K562 (cell line): ENCODE data around the gene ABR. TPM values are rescaled to one million over a fixed set of nuclear protein-coding genes. Genes with fewer than 3 reads are reported as not detected.

Experiments
- ATAC-seq: fragments of 200-7000 bp; cut with Tn5 transposase; 3 replicates; pipeline ENCODE4 v1.9.1; 2020; ENCODE audit warnings: moderate library complexity
- BruUV-seq: library from RNA; stranded (reverse); fragments of 400-500 nt; replicated peaks from 2 replicates; lab custom pipeline; 2021; lab: Mats Ljungman, UMichigan
- CTCF ChIA-PET: fragments of 300-600 bp; formaldehyde crosslinking; extraction: SDS; loops from one replicate; lab custom pipeline; 2021; ENCODE audit warnings: low intra/inter-chr PET ratio; lab: Yijun Ruan, JAX
- POLR2A ChIA-PET: fragments of 300-600, 350-650 bp; sonication (Branson Sonifier 250); formaldehyde crosslinking; extraction: SDS; loops from one replicate; lab custom pipeline; 2021; ENCODE audit warnings: antibody characterized with exemption, inconsistent platforms; lab: Yijun Ruan, JAX
- DNase-seq, 4 experiments: peaks; one replicate each; pipeline versions ENCODE4 v3.0.0 to v3.0.0-alpha.2; 2011 to 2018; ENCODE audit warnings: low spot score in 3 of 4, mixed read lengths in 3 of 4; ENCODE audit errors: extremely low read depth in 1 of 4
- FAIRE-seq: peaks from 2 replicates; lab custom pipeline; 2011; peaks lifted over from hg19 to GRCh38; lab: Jason Lieb, UNC
- H2AFZ ChIP-seq: 2 replicates; pipeline ENCODE4 v1.6.0; 2011; ENCODE audit warnings: low read depth, low read length, control low read depth, inconsistent platforms
- H3K27ac ChIP-seq: fragments of 200-600 bp; 3 replicates; pipeline ENCODE4 v1.8.0; 2011; ENCODE audit warnings: low read depth, mild to moderate bottlenecking, control low read depth, inconsistent platforms, low read length, moderate library complexity, mixed read lengths; ENCODE audit errors: extremely low read depth
- H3K27me3 ChIP-seq, 2 experiments: fragments of 300-600 bp in 1 of 2; 2 replicates in 1 of 2; 3 replicates in 1 of 2; pipeline versions ENCODE4 v1.6.0 to v1.8.0; 2011; ENCODE audit warnings: inconsistent platforms in 2 of 2, low read length in 2 of 2, mild to moderate bottlenecking in 1 of 2, mixed read lengths in 1 of 2, moderate library complexity in 1 of 2; ENCODE audit not compliant: control insufficient read depth in 2 of 2, insufficient read depth in 2 of 2
- H3K36me3 ChIP-seq: fragments of 300-600 bp; 3 replicates; pipeline ENCODE4 v1.8.0; 2011; ENCODE audit warnings: mild to moderate bottlenecking, low read length, inconsistent platforms; ENCODE audit not compliant: control insufficient read depth, insufficient read depth
- H3K4me1 ChIP-seq, 2 experiments: fragments of 200-600 bp in 1 of 2; replicated peaks in 1 of 2; 2 replicates in 1 of 2; 3 replicates in 1 of 2; pipeline versions ENCODE4 v1.5.1 to v1.8.0; 2011; ENCODE audit warnings: inconsistent platforms in 2 of 2, low read length in 2 of 2, mild to moderate bottlenecking in 1 of 2, mixed read lengths in 1 of 2, moderate library complexity in 1 of 2; ENCODE audit not compliant: control insufficient read depth in 2 of 2, insufficient read depth in 2 of 2
- H3K4me2 ChIP-seq: 2 replicates; pipeline ENCODE4 v1.6.1; 2011; ENCODE audit warnings: low read length, control low read depth, inconsistent platforms, mixed read lengths; ENCODE audit not compliant: insufficient read depth
- H3K4me3 ChIP-seq: fragments of 200-600 bp; sonication (generic), shearing (Covaris generic); 2 replicates; pipeline ENCODE4 v1.5.1; 2016; ENCODE audit warnings: control low read depth, inconsistent platforms
- H3K79me2 ChIP-seq: fragments of 200-600 bp; 3 replicates; pipeline ENCODE4 v1.8.0; 2011; ENCODE audit warnings: low read length, inconsistent platforms; ENCODE audit not compliant: control insufficient read depth, insufficient read depth
- H3K9ac ChIP-seq, 2 experiments: 2 replicates each; pipeline versions ENCODE4 v1.6.0 to v1.6.1; 2011; ENCODE audit warnings: low read depth in 2 of 2, low read length in 2 of 2, control low read depth in 1 of 2, inconsistent platforms in 1 of 2, mild to moderate bottlenecking in 1 of 2, mixed read lengths in 1 of 2; ENCODE audit not compliant: insufficient read depth in 1 of 2
- H3K9me1 ChIP-seq: one replicate; pipeline ENCODE4 v1.6.0; 2011; ENCODE audit warnings: inconsistent platforms, mild to moderate bottlenecking, low read length, moderate library complexity; ENCODE audit not compliant: control insufficient read depth, insufficient read depth
- H3K9me3 ChIP-seq: replicated peaks from 2 replicates; pipeline ENCODE4 v1.5.1; 2011; ENCODE audit warnings: low read depth, low read length, inconsistent platforms; ENCODE audit not compliant: control insufficient read depth, insufficient read depth
- H4K20me1 ChIP-seq: replicated peaks from 2 replicates; pipeline ENCODE4 v1.6.1; 2011; ENCODE audit warnings: low read length, inconsistent platforms, mixed read lengths; ENCODE audit not compliant: control insufficient read depth, insufficient read depth
- CEBPG ChIP-seq, 3 experiments: fragments of 200-800 bp in 1 of 3; sonication (Bioruptor generic) in 1 of 3; sonication (generic) in 1 of 3; formaldehyde crosslinking in 1 of 3; IDR thresholded peaks in 2 of 3; conservative IDR thresholded peaks in 1 of 3; 2 replicates each; pipeline versions ENCODE4 v1.6.1 to v1.8.0; 2016 to 2022; ENCODE audit warnings: missing compliant biosample characterization in 2 of 3, missing genetic modification characterization in 2 of 3, mild to moderate bottlenecking in 1 of 3, missing genetic modification reagents in 1 of 3
- CREB1 ChIP-seq, 2 experiments: sonication (generic) in 1 of 2; formaldehyde crosslinking in 1 of 2; IDR thresholded peaks; 2 replicates each; pipeline versions ENCODE4 v1.6.1 to v1.8.0; 2012 to 2022; ENCODE audit warnings: inconsistent platforms in 1 of 2, mild to moderate bottlenecking in 1 of 2, missing genetic modification reagents in 1 of 2, moderate library complexity in 1 of 2
- EGR1 ChIP-seq: fragments of 450-650 bp; conservative IDR thresholded peaks from 2 replicates; pipeline ENCODE4 v1.6.1; 2017; ENCODE audit warnings: mild to moderate bottlenecking
- RCOR1 ChIP-seq, 2 experiments: IDR thresholded peaks; 2 replicates each; pipeline ENCODE4 v1.6.1; 2012; ENCODE audit warnings: low read depth in 2 of 2, low read length in 2 of 2, borderline replicate concordance in 1 of 2, improper control_type of control experiment in 1 of 2
- WGBS: fragments of 100-300 bp; shearing (Covaris generic); methylation state at CpG from one replicate; pipeline ENCODE4 v1.1.6; 2016; ENCODE audit warnings: low coverage, mixed read lengths; ENCODE audit not compliant: insufficient coverage; ENCODE audit errors: missing lambda C conversion rate; 5-methylcytosine and 5-hydroxymethylcytosine counted together
- in situ Hi-C: fragments of 300-500 bp; cut with MboI; formaldehyde crosslinking; loops from 4 replicates; pipeline ENCODE4 v1.15.0; 2018; ENCODE audit warnings: inconsistent platforms, mixed read lengths
- intact Hi-C: fragments of 100-400 bp; cut with micrococcal nuclease; formaldehyde crosslinking; loops from 2 replicates; pipeline ENCODE4 v1.14.2; 2022
- polyA plus RNA-seq, 8 experiments: library from polyadenylated mRNA; depleted of rRNA in 4 of 8; stranded (reverse) in 5 of 8; unstranded in 3 of 8; fragments of >200 nt; fragmentation: Nextera tagmentation in 2 of 8; fragmentation: Illumina TruSeq in 1 of 8; extraction: Ambion mirVana in 2 of 8; extraction: Trizol in 1 of 8; gene quantifications; 2 replicates each; pipeline versions ENCODE4 v1.2.1 to v1.2.3, GENCODE V29; 2011 to 2014; ENCODE audit warnings: inconsistent platforms in 1 of 8, missing spikeins in 1 of 8
- total RNA-seq, 7 experiments: library from RNA; depleted of rRNA in 6 of 7; stranded (reverse); fragments of >200 nt in 6 of 7; fragmentation: Illumina TruSeq in 2 of 7; extraction: Trizol in 2 of 7; gene quantifications; 2 replicates each; pipeline versions ENCODE4 v1.2.1 to v1.2.3, GENCODE V29; 2011 to 2021; ENCODE audit warnings: low replicate concordance in 1 of 7
- TF ChIP-seq, protein P1 (sequence below), 2 experiments: fragments of 450-650 bp in 1 of 2; sonication (generic) in 1 of 2; formaldehyde crosslinking in 1 of 2; IDR thresholded peaks in 1 of 2; conservative IDR thresholded peaks in 1 of 2; 2 replicates each; pipeline versions ENCODE4 v1.6.1 to v1.8.1; 2016 to 2023; ENCODE audit warnings: mild to moderate bottlenecking in 2 of 2, moderate library complexity in 2 of 2, inconsistent platforms in 1 of 2, missing genetic modification reagents in 1 of 2

Gene ABR
- total and polyA plus RNA-seq, 9 of the 15 experiments (the other 6 are each of a cell fraction or from before 2014, with no cell fraction given), result 0.07 to 1.6 (median 0.37) TPM; not detected in 1

DNA sequence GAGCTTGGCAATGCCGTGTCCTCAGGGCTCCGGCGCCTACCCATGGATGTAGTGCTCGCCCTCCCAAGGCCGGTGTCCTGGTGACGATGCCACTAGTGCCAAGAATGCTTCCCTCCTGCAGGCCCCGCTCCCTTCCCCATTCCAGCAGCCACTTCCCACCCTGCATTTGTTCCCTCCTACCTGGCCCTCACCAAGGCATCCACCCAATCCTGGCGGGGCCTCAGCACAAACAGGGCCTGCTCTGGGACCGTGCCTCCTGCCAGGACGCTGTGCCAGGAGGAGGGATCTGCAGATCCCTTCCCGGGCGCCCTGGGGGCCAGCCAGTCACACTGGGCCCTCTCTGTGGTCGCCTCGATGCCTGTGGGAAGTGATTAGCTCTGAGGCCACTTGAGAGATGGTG is 25.1 kb downstream of the ABR start:
- TF ChIP-seq CREB1 (IDR thresholded peaks at IDR 0.05) (no peak), CREB1 (CRISPR knock-in tag; IDR thresholded peaks at IDR 0.05) (no peak), RCOR1 (IDR thresholded peaks at IDR 0.05; ENCODE audit: borderline replicate concordance in 1 of 2, low read depth in 2 of 2, low read length in 2 of 2) (no peak)
- H3K27ac ChIP-seq, result no peak overlapping the region
- H3K9me1 ChIP-seq, result no peaks in the 10 kb centered on the region
- H3K4me1 ChIP-seq, result peaks cover 0 to 5% of the 10 kb centered on the region in 2 experiments; a peak in 1 of 5 replicates
- CTCF ChIA-PET, result no interaction called here
- no peak for DNase-seq
- H2AFZ ChIP-seq, result no peak overlapping the region
- H3K36me3 ChIP-seq, result no peaks in the 10 kb centered on the region
- POLR2A ChIA-PET, result interaction anchor here (0.6 kb wide), 1 partner anchor 77 kb away, joined by 3 read pairs; no protein-coding TSS in a partner anchor
- ATAC-seq, result no peak
- H3K4me3 ChIP-seq, result no peak overlapping the region
- no peak overlapping the region for H3K9ac ChIP-seq
- no peaks in the 10 kb centered on the region for H3K9me3 ChIP-seq
- no peaks in the 10 kb centered on the region for H3K79me2 ChIP-seq
- in situ Hi-C loops (no loop called here), intact Hi-C loops (no loop called here)
- H3K4me2 ChIP-seq, result no peak overlapping the region
- peaks cover 6 to 48% of the 10 kb centered on the region in 2 experiments; a peak in 4 of 5 replicates for H3K27me3 ChIP-seq
- no TSS peak for BruUV-seq
- H4K20me1 ChIP-seq, result no peaks in the 10 kb centered on the region; the same call in 1 of the 2 replicates
- 3% methylated on average over 8 of the region's 14 CpGs for WGBS
- FAIRE-seq, result no peak

DNA sequence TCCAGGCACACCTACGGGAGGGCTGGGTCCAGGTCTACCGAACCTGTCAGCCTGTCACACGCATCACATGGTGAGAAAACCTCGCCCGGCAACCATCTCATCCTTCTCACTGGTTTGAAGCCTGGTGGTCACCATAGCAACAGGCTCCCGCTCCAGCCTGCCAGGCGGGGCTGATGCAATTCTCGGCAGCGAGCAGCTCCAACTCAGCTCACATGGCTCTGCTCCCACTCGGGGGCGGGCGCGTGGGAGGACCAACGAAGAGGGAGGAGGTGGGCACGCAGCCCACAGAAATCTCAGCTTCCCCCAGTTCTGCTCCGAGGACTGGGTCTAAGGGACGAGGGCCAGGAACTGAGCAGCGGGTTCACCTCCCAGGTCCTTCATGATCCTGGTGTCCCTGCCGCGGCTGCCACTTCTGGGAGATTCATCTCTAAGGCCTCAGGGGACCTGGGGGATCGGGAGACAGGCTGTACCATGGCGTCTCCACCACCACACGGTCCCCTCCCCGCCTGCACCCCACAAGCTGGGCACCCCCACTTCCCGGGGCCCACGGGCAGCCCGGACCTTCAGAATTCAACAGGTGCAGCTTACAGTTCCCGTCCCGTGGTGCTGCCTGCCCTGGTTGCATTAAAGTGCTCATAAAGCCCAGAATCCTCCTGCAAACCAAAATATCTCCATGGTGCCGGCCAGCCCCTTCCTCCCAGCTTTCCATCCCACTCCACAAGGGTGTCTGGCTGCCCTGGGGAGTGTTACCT is 25.8 kb downstream of the ABR start:
- ChIA-PET CTCF (no interaction called here), POLR2A (interaction anchor here (0.6 kb wide), 2 partner anchors 8 to 76 kb away, joined by 3 read pairs; no protein-coding TSS in a partner anchor)
- no peak for FAIRE-seq
- Histone ChIP-seq H3K9ac (no peak overlapping the region), H3K4me2 (no peak overlapping the region), H3K9me1 (no peaks in the 10 kb centered on the region), H4K20me1 (no peaks in the 10 kb centered on the region; the same call in 1 of the 2 replicates), H2AFZ (no peak overlapping the region), H3K27ac (no peak overlapping the region), H3K9me3 (no peaks in the 10 kb centered on the region), H3K27me3 (peaks cover 7 to 51% of the 10 kb centered on the region in 2 experiments; a peak in 4 of 5 replicates), H3K4me3 (no peak overlapping the region), H3K36me3 (no peaks in the 10 kb centered on the region), H3K4me1 (peaks cover 0 to 5% of the 10 kb centered on the region in 2 experiments; a peak in 1 of 5 replicates), H3K79me2 (no peaks in the 10 kb centered on the region)
- intact Hi-C loops (no loop called here), in situ Hi-C loops (no loop called here)
- peak in 3 of 4 experiments; percentile 14 to 23 (median 23) for DNase-seq
- ATAC-seq, result peak; percentile 84
- no TSS peak for BruUV-seq
- WGBS, result 5% methylated on average over 16 of the region's 30 CpGs
- TF ChIP-seq, protein P1, sequence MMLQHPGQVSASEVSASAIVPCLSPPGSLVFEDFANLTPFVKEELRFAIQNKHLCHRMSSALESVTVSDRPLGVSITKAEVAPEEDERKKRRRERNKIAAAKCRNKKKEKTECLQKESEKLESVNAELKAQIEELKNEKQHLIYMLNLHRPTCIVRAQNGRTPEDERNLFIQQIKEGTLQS (IDR thresholded peaks at IDR 0.05), result peak; percentile 69
- TF ChIP-seq, protein P1 (CRISPR knock-in tag; conservative IDR thresholded peaks at IDR 0.05), result no peak
- TF ChIP-seq EGR1 (peak; percentile 55), CEBPG (CRISPR knock-in tag; IDR thresholded peaks at IDR 0.05) (peak; percentile 89), CEBPG (tag; conservative IDR thresholded peaks at IDR 0.05 in 1 of 2, IDR thresholded peaks at IDR 0.05 in 1 of 2) (peak; percentile 32 to 78; a peak in 2 of 4 replicates)
